Measurements from ENCODE around the gene LINC00305.

- TF ChIP-seq POLR2AphosphoS5 (IDR thresholded peaks at IDR 0.05) = no peak
- TF ChIP-seq CTCF (IDR thresholded peaks at IDR 0.05) = peak in 1 of 2 donors; percentile 21
Observed at GRCh38 chr18:64037812-64038414, 111.0 kb downstream of the LINC00305 start.

Measured in suprapubic skin (tissue), 3 donors.